SW480 (cell line): ENCODE results near the gene PPIC.
"Not testable (repeated sequence)": the region's sequence is repeated elsewhere in the genome, so short reads cannot be mapped to it uniquely, and the experiment has no call there.

Experiments
- DNase-seq: peaks from one replicate; pipeline ENCODE4 v3.0.0-alpha.2; 2016; ENCODE audit warnings: low spot score

The PPIC gene

GRCh38 chr5:123007754-123008153 lies 28.8 kb downstream of the PPIC start:
- no peak for DNase-seq

GRCh38 chr5:123007182-123007581 lies 29.3 kb downstream of the PPIC start:
- DNase-seq = no peak

GRCh38 chr5:123001808-123002207 lies 34.7 kb downstream of the PPIC start:
- DNase-seq = no peak

- no peak for DNase-seq
Measured at GRCh38 chr5:123000731-123001130, 35.8 kb downstream of the PPIC start.

GRCh38 chr5:122999947-123000563 lies 36.5 kb downstream of the PPIC start:
- peak; percentile 21 for DNase-seq

GRCh38 chr5:122997294-122997693 lies 39.2 kb downstream of the PPIC start:
- DNase-seq = no peak

- no peak for DNase-seq
Measured at GRCh38 chr5:122996091-122996490, 40.4 kb downstream of the PPIC start.

- no peak for DNase-seq
Measured at GRCh38 chr5:122985954-122986721, 50.4 kb downstream of the PPIC start.

GRCh38 chr5:122985006-122985700 lies 51.4 kb downstream of the PPIC start:
- DNase-seq = no peak

GRCh38 chr5:122984425-122984824 lies 52.1 kb downstream of the PPIC start:
- no peak for DNase-seq

- no peak for DNase-seq
Measured at GRCh38 chr5:122982376-122982775, 54.1 kb downstream of the PPIC start.

GRCh38 chr5:122981846-122982245 lies 54.7 kb downstream of the PPIC start:
- DNase-seq = no peak

GRCh38 chr5:122978644-122979297 lies 57.8 kb downstream of the PPIC start:
- DNase-seq = no peak

- no peak for DNase-seq
Measured at GRCh38 chr5:122978068-122978467, 58.5 kb downstream of the PPIC start.

- DNase-seq = no peak
Measured at GRCh38 chr5:122977319-122977718, 59.2 kb downstream of the PPIC start.

- DNase-seq = not testable (repeated sequence)
Measured at GRCh38 chr5:122974251-122974650, 62.3 kb downstream of the PPIC start.

- DNase-seq = not testable (repeated sequence)
Measured at GRCh38 chr5:122973759-122974158, 62.8 kb downstream of the PPIC start.
